Astrocyte (in vitro differentiated cells and primary cell): ENCODE measurements around the gene RBM20. TPM values are rescaled to one million over a fixed set of nuclear protein-coding genes. Genes with fewer than 3 reads are reported as not detected.

ENCODE experiments used
- DNase-seq: peaks from one replicate; pipeline ENCODE4 v3.0.0-alpha.2; 2010; ENCODE audit warnings: low read depth
- FAIRE-seq: peaks from 2 replicates; lab custom pipeline; 2011; peaks lifted over from hg19 to GRCh38; lab: Jason Lieb, UNC
- H2AFZ ChIP-seq: 2 replicates; pipeline ENCODE4 v1.6.0; 2012; ENCODE audit warnings: low read depth, low read length, inconsistent platforms
- H3K27ac ChIP-seq: 2 replicates; pipeline ENCODE4 v1.5.1; 2011; ENCODE audit warnings: low read depth, low read length, inconsistent platforms
- H3K27me3 ChIP-seq: 2 replicates; pipeline ENCODE4 v1.6.0; 2011; ENCODE audit warnings: low read length, inconsistent platforms; ENCODE audit not compliant: insufficient read depth
- H3K36me3 ChIP-seq: 2 replicates; pipeline ENCODE4 v1.5.1; 2011; ENCODE audit warnings: low read length, inconsistent platforms; ENCODE audit not compliant: insufficient read depth
- H3K4me1 ChIP-seq: 2 replicates; pipeline ENCODE4 v1.5.1; 2011; ENCODE audit warnings: low read length, inconsistent platforms; ENCODE audit not compliant: insufficient read depth
- H3K4me2 ChIP-seq: 2 replicates; pipeline ENCODE4 v1.6.0; 2012; ENCODE audit warnings: low read length, inconsistent platforms
- H3K4me3 ChIP-seq: 2 replicates; pipeline ENCODE4 v1.5.1; 2011; ENCODE audit warnings: low read depth, mild to moderate bottlenecking, low read length, inconsistent platforms; ENCODE audit not compliant: insufficient read depth
- H3K79me2 ChIP-seq: 2 replicates; pipeline ENCODE4 v1.6.0; 2012; ENCODE audit warnings: mild to moderate bottlenecking, low read length, inconsistent platforms; ENCODE audit not compliant: insufficient read depth
- H3K9ac ChIP-seq: 2 replicates; pipeline ENCODE4 v1.6.0; 2012; ENCODE audit warnings: mild to moderate bottlenecking, low read length, inconsistent platforms
- H3K9me3 ChIP-seq: 2 replicates; pipeline ENCODE4 v1.5.1; 2012; ENCODE audit warnings: low read depth, mild to moderate bottlenecking, low read length, inconsistent platforms; ENCODE audit not compliant: insufficient read depth
- H4K20me1 ChIP-seq: 2 replicates; pipeline ENCODE4 v1.6.0; 2012; ENCODE audit warnings: low read length, inconsistent platforms; ENCODE audit not compliant: insufficient read depth
- H3K27ac Mint-ChIP-seq: one replicate; pipeline ENCODE4 v1.8.0; 2021; ENCODE audit warnings: mild to moderate bottlenecking, mixed read lengths; ENCODE audit not compliant: unreplicated experiment
- H3K27me3 Mint-ChIP-seq: one replicate; pipeline ENCODE4 v1.8.0; 2021; ENCODE audit warnings: low read depth, mixed read lengths; ENCODE audit not compliant: unreplicated experiment
- H3K36me3 Mint-ChIP-seq: one replicate; pipeline ENCODE4 v1.8.0; 2021; ENCODE audit warnings: low read depth, mixed read lengths; ENCODE audit not compliant: unreplicated experiment
- H3K4me1 Mint-ChIP-seq: one replicate; pipeline ENCODE4 v1.8.0; 2021; ENCODE audit warnings: low read depth, mixed read lengths; ENCODE audit not compliant: unreplicated experiment
- H3K4me3 Mint-ChIP-seq: one replicate; pipeline ENCODE4 v1.8.0; 2021; ENCODE audit warnings: mild to moderate bottlenecking, moderate library complexity, mixed read lengths; ENCODE audit not compliant: unreplicated experiment
- H3K9me3 Mint-ChIP-seq: one replicate; pipeline ENCODE4 v1.8.0; 2021; ENCODE audit warnings: mild to moderate bottlenecking, mixed read lengths; ENCODE audit not compliant: unreplicated experiment
- CTCF ChIP-seq: IDR thresholded peaks from 2 replicates; pipeline ENCODE4 v1.5.1; 2011; ENCODE audit warnings: low read depth, mild to moderate bottlenecking, inconsistent platforms, low read length, moderate library complexity; ENCODE audit not compliant: insufficient read depth
- EZH2 ChIP-seq: IDR thresholded peaks from 2 replicates; pipeline ENCODE4 v1.6.1; 2012; ENCODE audit warnings: mild to moderate bottlenecking, low read length, inconsistent platforms; ENCODE audit not compliant: insufficient read depth
- total RNA-seq: library from RNA; stranded (reverse); gene quantifications from 2 replicates; pipeline ENCODE4 v1.2.1, GENCODE V29; 2021

RBM20 gene
- total RNA-seq, 1 donor from 2014 or later, result 1.5 TPM

- Mint-ChIP-seq H3K27ac (no peak overlapping the region), H3K9me3 (no peaks in the 10 kb centered on the region)
Measured at GRCh38 chr10:110841767-110842267, 197.7 kb downstream of the RBM20 start.

DNA sequence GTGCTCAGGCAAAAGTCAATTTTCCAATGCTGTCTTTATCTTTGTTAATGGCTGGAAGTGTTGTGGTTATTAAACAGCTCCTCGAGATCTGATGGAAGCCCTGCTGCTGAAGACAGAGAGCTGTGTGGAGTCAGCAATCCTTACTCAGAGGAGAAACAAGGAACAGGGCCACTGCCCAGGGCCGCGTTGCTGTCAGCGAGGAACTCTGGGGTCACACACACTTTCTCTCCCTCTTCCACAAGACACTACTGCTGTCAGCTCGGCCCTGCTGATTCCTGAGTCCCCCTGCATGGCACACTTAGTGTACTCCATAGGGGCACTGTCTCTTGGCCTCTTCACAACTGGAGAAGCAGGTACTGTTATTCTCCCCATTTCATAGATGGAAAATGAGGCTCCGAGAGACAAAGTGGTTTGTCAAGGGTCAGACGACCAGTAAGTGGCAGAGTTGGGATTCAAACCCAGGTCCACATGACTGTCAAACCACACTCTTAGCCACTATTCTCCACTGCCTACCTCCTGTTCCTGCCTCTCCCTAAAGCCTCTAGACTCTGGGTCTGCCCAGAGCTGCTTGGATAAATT is 198.3 kb downstream of the RBM20 start:
- Histone ChIP-seq H3K27ac (no peak overlapping the region), H3K4me2 (no peak overlapping the region), H3K9ac (no peak overlapping the region), H3K4me1 (no peaks in the 10 kb centered on the region), H3K4me3 (no peak overlapping the region), H3K79me2 (no peaks in the 10 kb centered on the region), H4K20me1 (no peaks in the 10 kb centered on the region), H3K9me3 (no peaks in the 10 kb centered on the region), H3K27me3 (no peaks in the 10 kb centered on the region), H3K36me3 (no peaks in the 10 kb centered on the region), H2AFZ (no peak overlapping the region)
- Mint-ChIP-seq H3K27me3 (peaks cover 20% of the 10 kb centered on the region), H3K4me1 (no peaks in the 10 kb centered on the region), H3K36me3 (no peaks in the 10 kb centered on the region), H3K4me3 (no peak overlapping the region), H3K27ac (no peak overlapping the region), H3K9me3 (no peaks in the 10 kb centered on the region)
- TF ChIP-seq CTCF (no peak), EZH2 (no peak)
- DNase-seq (no peak), FAIRE-seq (no peak)

More at GRCh38 chr10:110841767-110842267, 197.7 kb downstream of the RBM20 start:
- H3K4me1 Mint-ChIP-seq, result no peaks in the 10 kb centered on the region
- H3K27me3 Mint-ChIP-seq, result peaks cover 14% of the 10 kb centered on the region
- DNase-seq (no peak), FAIRE-seq (no peak)
- no peak overlapping the region for H3K4me3 Mint-ChIP-seq
- Histone ChIP-seq H3K27ac (no peak overlapping the region), H3K9me3 (no peaks in the 10 kb centered on the region), H3K4me3 (no peak overlapping the region), H3K4me1 (no peaks in the 10 kb centered on the region), H3K27me3 (no peaks in the 10 kb centered on the region), H3K79me2 (no peaks in the 10 kb centered on the region), H4K20me1 (no peaks in the 10 kb centered on the region), H2AFZ (no peak overlapping the region), H3K36me3 (no peaks in the 10 kb centered on the region), H3K4me2 (no peak overlapping the region), H3K9ac (no peak overlapping the region)
- TF ChIP-seq EZH2 (no peak), CTCF (no peak)
- H3K36me3 Mint-ChIP-seq, result no peaks in the 10 kb centered on the region

DNA sequence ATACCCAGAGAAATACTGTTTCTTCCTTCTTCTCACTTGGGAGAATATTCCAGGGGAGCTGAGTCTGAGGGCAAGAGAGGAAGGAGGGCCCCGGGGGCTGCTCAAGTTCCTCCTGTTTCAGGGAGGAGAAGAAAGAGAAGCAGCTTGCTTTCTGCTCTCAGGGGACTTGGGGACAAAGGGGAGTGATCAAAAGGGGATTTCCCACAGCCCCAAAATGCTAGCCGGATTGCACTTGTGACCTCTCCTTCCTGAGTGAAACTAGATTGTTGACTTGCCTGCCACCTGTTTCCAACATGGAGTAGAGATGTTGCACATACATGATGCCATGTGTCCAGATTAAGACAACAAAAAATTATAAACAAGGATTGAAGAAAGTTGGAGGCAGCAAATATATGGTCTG is 198.9 kb downstream of the RBM20 start:
- FAIRE-seq, result no peak
- H3K36me3 Mint-ChIP-seq, result no peaks in the 10 kb centered on the region
- peaks cover 24% of the 10 kb centered on the region for H3K27me3 Mint-ChIP-seq
- Histone ChIP-seq H3K79me2 (no peaks in the 10 kb centered on the region), H3K9ac (no peak overlapping the region), H3K4me3 (no peak overlapping the region), H3K27ac (no peak overlapping the region), H3K4me1 (no peaks in the 10 kb centered on the region), H2AFZ (no peak overlapping the region), H3K27me3 (no peaks in the 10 kb centered on the region), H4K20me1 (no peaks in the 10 kb centered on the region), H3K4me2 (no peak overlapping the region), H3K9me3 (no peaks in the 10 kb centered on the region), H3K36me3 (no peaks in the 10 kb centered on the region)
- H3K4me1 Mint-ChIP-seq, result no peaks in the 10 kb centered on the region
- TF ChIP-seq EZH2, result no peak
- no peak for TF ChIP-seq CTCF
- H3K9me3 Mint-ChIP-seq, result no peaks in the 10 kb centered on the region
- H3K27ac Mint-ChIP-seq, result no peak overlapping the region
- H3K4me3 Mint-ChIP-seq, result no peak overlapping the region
- no peak for DNase-seq
